NCI-H460 (cell line): Measurements from ENCODE around the gene SUB1. TPM values are rescaled to one million over a fixed set of nuclear protein-coding genes. Genes with fewer than 3 reads are reported as not detected.
"Not testable (repeated sequence)": the region's sequence is repeated elsewhere in the genome, so short reads cannot be mapped to it uniquely, and the experiment has no call there.

ENCODE experiments used
- DNase-seq: peaks from one replicate; pipeline ENCODE4 v3.0.0-alpha.2; 2016; ENCODE audit warnings: low read depth; ENCODE audit errors: extremely low read depth
- total RNA-seq: library from RNA; depleted of rRNA; stranded (reverse); fragments of >200 nt; shearing (Covaris generic); gene quantifications from 2 replicates; pipeline ENCODE4 v1.2.3, GENCODE V29; 2014

The SUB1 gene
- total RNA-seq, 1 experiment from 2014 or later: 657 TPM

DNA sequence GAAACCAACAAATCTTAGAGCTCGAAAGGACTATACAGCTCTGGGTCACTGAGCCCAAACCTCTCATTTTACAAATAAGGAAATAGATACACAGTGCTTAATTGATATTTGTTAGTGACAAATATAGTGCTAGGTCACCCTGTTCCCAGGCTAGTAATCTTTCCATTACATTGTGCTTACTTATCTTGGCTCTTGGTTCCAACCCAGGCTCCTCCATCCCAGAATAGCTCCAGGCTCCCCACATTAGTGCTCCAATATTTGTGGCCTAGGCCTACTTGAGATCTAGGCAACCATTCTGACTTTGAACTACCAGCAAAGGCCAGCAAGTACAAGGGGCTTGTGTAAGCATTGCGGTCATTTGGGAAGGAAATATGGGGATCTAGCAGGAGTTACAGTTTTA, 21.7 kb upstream of the SUB1 start:
- DNase-seq: no peak

DNA sequence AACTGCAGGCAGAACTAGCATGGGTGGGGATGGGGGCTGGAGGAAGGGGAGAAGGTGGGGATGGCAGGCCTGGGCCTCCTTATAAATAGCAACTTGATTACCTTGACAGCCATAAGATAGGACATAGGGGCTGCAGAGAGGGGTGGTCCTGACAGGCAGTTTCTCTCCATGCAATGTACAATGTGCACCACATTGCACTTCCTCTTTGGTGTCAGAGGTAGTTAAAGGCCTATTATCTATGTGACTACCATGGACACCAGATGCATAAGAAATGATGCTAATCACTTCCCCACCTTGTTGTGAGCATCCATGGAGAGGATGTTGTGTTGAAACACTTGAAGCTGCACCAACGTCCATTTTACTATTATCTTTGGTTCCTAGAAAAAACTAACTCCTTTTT, 20.2 kb upstream of the SUB1 start:
- DNase-seq: no peak

DNA sequence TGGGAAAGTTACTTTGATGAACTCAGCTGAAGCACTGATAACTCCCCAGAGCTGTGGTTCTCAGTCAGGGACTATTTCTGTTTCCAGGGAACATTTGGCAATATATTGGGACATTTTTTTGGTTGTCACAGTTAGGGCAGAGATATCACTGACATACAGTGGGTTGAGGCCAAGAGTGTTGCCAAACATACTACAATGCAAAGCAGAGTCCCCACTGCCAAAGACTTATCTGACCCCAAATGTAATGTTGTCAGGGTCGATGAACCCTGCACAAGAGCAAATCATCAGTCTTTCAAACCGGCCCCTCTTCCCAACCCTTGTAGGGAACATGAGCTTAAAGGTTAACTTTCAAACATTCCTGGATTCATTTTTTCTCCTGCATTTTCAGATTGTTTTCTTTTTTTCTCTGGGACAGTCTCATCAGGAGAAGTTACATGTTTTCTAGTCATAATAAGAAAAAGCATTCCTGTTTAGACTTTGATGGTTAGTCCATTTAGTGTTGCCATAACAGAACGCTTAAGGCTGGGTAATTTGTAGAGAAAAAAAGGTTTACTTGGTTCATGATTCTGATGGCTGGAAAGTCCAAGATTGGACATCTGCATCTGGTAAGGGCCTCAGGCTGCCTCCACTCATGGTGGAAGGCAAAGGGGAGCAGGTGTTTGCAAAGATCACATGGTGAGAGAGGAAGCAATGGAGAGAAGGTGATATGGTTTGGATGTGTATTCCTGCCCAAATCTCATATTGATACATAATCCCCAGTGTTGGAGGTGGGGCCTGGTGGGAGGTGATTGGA, 18.8 kb upstream of the SUB1 start:
- no peak for DNase-seq

DNA sequence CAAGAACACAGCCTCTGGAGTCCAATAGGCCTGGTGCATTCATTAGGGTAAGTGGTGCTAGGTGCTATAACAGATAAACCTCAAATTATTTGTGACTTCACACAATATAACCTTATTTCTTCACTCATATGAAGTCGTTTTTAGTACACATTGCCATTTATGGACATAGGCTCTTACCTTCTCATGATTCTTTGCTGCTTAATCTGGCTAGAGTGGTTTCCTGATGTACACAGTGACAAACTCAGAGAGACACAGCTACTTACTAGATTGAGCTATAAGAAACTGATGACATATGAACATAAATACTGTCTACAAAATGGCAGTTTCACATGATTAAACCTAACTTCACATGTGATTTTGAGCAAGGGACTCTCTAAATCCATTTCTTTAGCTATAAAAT, 14.2 kb upstream of the SUB1 start:
- DNase-seq: no peak

DNA sequence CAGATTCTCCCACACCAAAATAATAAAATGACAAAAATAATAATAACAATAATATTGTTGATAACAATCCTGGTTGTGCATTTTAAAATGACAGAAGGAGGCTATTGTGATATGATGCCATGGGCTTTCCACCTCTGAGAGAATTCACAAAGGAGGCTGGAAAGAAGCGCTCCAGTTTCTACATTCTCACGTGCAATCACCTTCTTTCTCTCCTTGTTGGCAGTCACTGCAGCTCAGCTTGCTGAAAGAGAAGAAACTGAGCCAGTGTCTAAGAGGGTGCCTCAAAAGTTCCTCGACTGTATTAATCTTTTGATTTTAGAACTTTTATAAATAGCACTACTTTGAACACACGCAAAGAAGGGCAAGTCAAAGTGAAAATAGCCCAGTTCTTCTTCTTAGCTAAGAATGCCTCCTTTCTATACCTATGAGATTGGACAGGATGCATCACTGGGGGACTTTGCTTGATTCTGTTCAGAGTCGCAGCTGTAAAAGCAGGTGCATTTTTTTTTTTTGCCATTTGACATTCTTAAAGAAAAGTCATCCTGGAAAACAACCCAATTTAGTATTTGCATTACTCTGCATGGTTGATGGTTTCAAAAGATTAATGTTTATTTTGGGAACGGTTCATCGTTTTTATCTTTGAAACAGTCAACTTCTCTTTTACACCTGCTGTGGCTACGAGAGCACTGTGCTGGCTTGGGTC, 12.4 kb upstream of the SUB1 start:
- DNase-seq: no peak

DNA sequence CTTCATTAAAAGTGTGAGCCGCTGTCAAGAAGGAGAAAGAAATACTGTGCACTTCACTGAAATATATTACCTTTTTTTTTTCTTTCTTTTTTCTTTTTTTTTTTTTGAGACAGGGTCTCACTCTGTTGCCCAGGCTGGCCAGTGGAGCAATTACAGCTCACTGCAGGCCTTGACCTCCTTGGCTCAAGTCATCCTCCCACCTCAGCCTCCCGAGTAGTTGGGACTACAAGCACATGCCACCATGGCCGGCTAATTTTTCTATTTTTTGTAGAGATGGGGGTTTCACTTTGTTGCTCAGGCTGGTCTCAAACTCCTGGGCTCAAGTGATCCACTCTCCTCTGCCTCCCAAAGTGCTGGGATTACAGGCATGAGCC, 11.9 kb upstream of the SUB1 start:
- DNase-seq: not testable (repeated sequence)

DNA sequence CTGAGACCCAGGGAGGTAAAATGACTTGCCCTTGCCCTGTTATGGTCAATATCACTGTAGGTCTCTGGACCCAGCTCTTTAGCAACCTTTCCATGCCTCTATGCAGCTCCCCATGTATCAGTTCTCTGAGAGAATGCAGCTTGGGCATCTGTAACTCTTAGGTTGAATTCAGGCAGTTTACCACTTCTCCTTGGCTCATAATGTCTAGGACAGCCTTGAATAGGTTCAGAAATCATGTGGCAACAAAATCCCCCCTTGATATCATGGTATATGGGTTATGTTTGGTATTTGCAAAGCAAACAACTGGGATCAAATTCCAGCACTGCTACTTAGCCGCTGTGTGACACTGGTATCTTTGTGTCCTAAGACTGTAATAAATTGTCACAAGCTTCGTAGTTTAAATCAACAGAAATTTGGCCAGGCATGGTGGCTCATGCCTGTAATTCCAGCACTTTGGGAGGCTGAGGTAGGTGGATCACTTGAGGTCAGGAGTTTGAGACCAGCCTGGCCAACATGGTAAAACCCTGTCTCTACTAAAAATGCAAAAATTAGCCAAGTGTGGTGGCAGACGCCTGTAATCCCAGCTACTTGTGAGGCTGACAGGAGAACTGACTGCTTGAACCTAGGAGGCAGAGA, 10.7 kb upstream of the SUB1 start:
- DNase-seq: no peak

DNA sequence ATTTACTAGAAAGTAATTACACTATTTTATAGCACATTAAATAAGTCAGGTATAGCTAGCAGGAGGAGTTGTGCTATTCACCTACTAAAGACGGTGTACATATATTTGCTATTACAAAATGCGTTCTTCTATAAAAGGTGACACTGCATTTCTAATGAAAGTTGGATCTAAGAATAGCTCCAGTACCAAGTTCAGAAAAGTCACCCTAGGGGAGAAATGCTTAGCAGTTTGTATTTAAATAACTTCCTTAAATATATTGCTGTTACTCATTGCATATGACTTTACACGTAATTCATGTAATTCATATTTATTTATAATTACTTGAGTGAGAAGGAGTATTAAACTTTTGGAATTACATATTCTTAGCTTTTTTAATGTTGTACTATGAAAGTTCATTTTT, 7.0 kb upstream of the SUB1 start:
- DNase-seq: no peak

DNA sequence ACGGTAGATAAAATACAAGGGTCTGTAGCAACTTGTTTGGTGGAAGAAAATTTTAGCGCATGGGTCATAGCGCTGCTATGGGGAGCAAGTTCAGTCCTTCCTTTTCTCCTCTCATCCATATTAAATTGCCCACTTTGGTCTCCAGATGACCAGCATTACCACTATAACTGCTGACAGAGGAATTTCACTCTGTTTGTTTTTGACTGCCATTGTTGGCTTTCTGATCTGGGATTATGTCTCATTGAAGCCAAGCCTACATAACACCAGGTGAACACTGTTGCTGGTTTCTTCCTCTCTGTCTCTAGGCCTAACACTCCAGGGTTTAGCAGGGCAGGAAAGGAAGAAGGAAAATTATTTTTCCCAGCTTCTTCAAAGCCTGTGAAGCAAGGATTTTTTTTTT, 6.6 kb upstream of the SUB1 start:
- no peak for DNase-seq

DNA sequence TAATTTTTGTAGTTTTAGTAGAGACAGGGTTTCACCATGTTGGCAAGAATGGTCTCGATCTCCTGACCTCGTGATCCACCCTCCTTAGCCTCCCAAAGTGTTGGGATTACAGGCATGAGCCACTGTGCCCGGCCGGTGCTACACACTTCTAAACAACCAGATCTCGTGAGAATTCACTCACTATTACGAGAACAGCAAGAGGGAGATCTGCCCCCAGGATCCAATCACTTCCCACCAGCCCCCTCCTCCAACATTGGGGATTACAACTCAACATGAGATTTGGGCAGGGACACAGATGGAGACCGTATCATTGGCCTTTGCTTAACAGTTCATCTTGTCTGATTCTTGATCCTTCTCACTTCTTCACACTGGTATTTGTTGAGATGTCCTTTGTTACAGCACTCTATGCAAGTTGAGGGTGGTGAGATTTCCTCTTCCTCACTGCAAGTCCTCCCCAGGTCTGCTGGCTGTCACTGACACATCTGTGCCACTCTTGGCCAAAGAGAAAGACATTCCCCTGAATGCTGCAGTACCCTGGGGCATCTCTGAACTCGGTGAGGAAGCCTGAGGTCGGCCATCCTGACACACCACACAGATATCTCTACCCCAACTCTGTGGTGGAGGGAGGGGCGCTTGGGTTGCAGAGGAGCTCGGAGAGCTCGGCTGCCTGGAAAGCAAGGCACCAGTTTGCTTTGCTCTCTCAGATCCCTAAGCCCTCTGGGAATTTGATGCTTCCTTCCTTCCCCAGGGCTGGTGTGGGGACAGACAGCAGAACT, 4.2 kb upstream of the SUB1 start:
- DNase-seq: no peak

DNA sequence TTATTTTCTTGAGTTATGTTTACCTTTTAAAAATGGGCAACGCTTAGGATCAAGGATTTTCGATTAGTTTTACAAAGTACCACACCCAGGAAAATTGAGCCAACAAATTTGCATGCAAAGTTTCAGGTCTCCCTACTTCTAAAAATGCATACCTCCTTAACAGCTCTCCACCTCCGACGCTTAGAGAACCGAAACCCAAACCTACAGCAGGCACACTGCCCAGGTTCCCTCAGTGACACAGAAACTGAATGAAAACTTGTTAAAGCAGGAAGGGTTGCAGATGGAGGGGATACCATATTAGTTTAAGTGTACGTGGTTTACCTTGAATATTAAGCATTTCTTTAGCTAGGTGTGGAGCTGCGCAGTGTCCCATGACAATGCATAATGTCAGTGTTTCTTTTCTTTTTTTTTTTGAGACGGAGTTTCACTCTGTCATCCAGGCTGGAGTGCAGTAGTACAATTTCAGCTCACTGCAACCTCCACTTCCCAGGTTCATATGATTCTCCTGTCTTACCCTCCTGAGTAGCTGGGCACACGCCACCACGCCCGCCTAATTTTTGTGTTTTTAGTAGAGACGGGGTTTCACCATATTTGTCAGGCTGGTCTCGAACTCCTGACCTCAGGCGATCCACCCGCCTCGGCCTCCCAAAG, 1.6 kb upstream of the SUB1 start:
- DNase-seq: no peak

DNA sequence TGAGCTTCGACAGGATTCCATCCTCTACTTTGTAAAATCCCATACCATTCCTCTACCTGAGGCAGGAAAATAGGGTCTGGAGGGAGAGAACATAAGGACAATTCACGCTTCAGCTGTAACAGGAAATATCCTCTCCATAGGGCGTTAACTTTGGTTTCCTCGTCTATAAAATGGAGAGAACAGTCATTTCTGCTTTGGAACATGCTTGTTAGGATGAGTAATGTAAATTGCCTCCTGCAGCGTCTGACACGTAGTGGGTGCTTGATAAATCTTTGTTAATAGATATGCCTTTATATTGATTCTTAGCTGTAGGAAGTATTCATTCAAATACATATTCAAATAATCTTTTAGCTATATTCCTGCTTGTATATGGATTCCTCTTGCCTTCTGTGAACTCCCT, 711 bp upstream of the SUB1 start:
- DNase-seq: peak; percentile 24

DNA sequence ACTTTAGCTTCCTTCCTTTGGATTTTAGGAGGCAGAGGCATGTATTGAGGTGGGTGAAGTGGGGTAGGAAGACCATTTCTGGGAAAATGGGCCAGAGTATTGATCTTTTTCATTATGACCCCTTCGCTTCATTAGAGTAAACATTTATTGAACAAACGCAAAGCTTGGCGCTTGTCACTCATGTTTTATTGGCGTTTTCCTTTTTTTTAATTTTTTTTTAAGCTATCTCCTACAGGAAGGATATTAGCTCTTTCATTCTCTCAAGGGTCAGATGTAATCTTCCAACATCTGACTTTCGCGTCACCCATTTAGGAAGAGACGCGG, 273 bp upstream of the SUB1 start:
- no peak for DNase-seq

DNA sequence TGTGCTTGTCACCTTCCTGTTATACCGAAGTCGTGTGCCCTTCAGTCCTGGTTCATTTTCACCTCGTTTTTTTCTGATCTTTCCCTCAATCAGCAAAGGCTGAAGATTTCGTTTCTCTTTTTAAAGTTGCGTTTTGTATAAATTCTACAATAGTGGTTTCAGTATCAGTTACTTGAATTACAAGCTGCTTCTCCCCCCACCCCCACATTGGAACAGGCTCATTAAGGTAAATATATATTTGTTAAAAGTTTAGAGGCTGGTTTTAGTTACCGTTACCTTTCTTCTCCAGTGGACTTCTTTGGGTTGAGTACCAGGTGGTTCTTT, 881 bp downstream of the SUB1 start:
- no peak for DNase-seq

DNA sequence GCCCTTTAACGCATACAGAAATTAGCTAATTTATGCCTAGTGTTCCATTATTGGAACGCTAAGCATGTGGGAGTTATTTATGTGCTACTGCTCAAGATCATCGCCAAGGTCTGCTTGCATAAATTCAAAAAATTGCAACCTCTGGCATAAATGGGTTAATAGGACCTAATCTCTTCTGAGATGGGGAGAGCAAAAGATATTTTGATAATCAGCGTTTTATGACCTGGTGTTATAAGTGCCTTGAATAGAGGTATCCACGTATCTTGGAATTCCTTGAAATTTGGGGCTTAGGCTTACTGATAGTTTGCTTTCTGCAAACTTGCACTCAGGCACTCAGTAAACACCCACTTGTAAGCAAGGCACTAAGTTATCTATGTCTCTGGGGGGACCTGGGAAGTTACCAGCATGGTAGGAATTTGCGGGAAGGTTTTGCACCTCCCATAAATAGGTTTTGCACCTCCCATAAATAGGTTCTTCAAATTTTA, 1.8 kb downstream of the SUB1 start:
- DNase-seq: no peak

DNA sequence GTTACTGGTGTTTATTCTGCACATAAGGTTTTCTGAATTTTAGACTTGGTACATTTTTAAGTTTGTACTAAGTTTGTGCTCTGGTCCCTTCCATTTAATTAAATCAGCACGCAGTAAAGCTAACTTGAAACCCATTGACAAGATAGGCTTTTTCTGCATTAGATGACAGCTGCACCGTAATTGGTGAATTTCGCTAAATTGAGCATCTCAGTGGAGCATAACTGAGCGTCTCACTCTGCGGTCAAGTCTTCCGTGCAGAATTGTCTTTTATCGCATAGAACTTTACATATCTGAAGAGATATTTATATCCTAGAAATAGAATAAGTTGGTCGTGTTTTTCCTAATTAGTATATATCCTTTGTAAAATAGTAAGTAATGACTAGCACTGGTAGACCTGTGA, 4.1 kb downstream of the SUB1 start:
- DNase-seq: no peak

DNA sequence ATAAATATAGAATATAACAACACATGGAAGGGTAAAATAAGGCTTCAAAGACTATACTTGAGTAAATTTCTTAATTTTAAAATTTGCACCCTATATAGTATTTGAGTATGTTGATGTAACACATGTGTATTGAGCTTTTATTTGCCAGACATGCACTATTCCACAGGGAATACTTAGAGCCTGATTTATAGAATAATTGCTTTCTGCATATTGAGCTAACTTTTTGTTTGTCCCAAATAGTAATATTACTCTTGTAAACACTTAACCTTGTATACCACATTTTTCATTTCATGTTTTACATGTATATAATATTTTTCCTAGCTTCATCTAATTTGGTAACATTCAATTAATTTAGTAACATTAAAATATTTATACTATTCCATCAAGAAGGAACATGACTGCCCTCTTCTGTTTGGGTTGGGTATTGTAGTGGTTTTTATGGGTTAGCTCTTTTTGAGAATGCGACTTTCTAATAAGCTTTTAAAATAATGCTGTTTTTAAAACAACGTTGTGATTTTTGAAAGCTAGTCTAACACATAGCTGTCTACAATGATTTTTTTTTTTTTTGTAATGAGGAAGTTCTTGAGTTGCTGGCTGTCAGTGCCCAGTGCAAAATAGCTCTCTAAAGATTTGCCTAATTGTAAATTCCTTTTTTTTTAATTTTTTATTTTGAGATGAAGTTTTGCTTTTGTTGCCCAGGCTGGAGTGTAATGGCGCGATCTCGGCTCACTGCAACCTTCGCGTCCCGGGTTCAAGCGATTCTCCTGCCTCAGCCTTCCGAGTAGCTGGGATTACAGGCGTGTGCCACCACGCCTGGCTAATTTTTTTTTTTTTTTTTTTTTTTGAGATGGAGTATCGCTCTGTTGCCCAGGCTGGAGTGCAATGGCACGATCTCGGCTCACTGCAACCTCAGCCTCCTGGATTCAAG, 4.8 kb downstream of the SUB1 start:
- DNase-seq: peak; percentile 61

DNA sequence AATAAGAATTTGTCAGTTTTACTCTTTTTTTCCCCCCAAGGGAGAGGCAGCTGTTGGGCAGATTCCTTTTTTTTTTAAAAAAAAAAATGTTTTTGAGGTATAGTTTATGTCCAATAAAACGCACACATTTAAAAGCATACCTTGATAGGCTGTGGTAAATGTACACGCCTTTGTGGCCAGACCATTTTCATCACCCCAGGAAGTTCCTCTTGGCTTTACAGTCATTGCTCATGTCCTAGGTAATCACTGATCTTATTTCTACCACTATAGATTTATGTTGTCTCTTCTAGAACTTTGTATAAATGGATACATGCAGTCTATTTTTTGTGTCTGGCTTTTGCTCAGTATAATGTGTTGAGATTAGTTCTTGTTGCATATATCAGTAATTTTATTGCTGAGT, 9.8 kb downstream of the SUB1 start:
- DNase-seq: no peak

DNA sequence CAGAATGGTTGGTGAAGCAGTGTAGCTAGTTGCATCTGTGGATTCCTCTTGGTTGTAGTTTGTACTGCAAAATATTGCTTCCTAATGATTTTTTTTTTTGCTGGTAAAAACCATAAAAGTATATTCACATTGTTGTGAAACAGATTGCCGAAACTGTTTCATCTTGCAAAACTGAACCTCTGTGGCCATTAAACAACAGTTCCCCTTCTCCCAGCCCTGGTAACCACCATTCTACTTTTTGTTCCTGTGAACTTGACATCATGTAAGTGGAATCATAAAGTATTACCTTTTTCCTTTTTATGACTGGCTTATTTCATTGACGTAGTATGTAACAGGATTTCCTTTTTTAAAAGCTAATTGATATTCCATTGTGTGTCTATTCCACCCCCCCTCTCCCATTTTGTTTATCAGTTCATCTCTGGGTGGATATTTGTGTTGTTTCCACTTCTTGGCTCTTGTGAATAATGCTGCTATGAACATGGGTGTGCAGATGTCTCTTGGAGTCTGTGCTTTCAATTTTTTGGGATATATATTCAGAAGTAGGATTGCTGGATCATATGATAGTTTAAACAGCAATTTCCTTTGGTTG, 11.8 kb downstream of the SUB1 start:
- no peak for DNase-seq
